PC-3 (cell line): Measurements from ENCODE around the gene TMEM35A. TPM values are rescaled to one million over a fixed set of nuclear protein-coding genes. Genes with fewer than 3 reads are reported as not detected.

Source experiments
- ATAC-seq: fragments of 200-7000 bp; cut with Tn5 transposase; 2 replicates; pipeline ENCODE4 v1.9.1; 2020; ENCODE audit warnings: mild to moderate bottlenecking, moderate library complexity
- BruUV-seq: library from RNA; stranded (reverse); fragments of 400-500 nt; replicated peaks from 2 replicates; lab custom pipeline; 2021; lab: Mats Ljungman, UMichigan
- CTCF ChIA-PET: fragments of 300-600 bp; sonication (Branson Sonifier 250); formaldehyde crosslinking; loops from one replicate; lab custom pipeline; 2022; ENCODE audit warnings: antibody characterized with exemption; lab: Charles Lee
- POLR2A ChIA-PET: fragments of 300-600 bp; sonication (Branson Sonifier 250); formaldehyde crosslinking; loops from one replicate; lab custom pipeline; 2022; ENCODE audit warnings: antibody characterized with exemption; ENCODE audit not compliant: unreplicated experiment; lab: Charles Lee
- DNase-seq: peaks from one replicate; pipeline ENCODE4 v3.0.0-alpha.2; 2015
- H2AFZ ChIP-seq: fragments of 300-600 bp; sonication (generic); 2 replicates; pipeline ENCODE4 v1.6.0; 2016; ENCODE audit warnings: antibody characterized with exemption, low read length
- H3F3A ChIP-seq: fragments of 300-600 bp; sonication (generic); one replicate; pipeline ENCODE4 v1.6.0; 2017; ENCODE audit warnings: antibody characterized with exemption, low read length, control low read depth, mild to moderate bottlenecking; ENCODE audit not compliant: unreplicated experiment
- H3K27ac ChIP-seq: fragments of 300-600 bp; sonication (generic); 2 replicates; pipeline ENCODE4 v1.5.1; 2016; ENCODE audit warnings: mild to moderate bottlenecking, low read length
- H3K27me3 ChIP-seq: fragments of 300-600 bp; sonication (generic); 2 replicates; pipeline ENCODE4 v1.6.1; 2016; ENCODE audit warnings: low read length, mixed read lengths
- H3K36me3 ChIP-seq: fragments of 300-600 bp; sonication (generic); 2 replicates; pipeline ENCODE4 v1.6.1; 2016; ENCODE audit warnings: low read depth, mixed run types, low read length, mixed read lengths
- H3K4me1 ChIP-seq: fragments of 300-600 bp; sonication (generic); 2 replicates; pipeline ENCODE4 v1.5.1; 2016; ENCODE audit warnings: low read length; ENCODE audit not compliant: insufficient read depth
- H3K4me2 ChIP-seq: fragments of 300-600 bp; sonication (generic); 2 replicates; pipeline ENCODE4 v1.6.0; 2016; ENCODE audit warnings: low read length
- H3K4me3 ChIP-seq: fragments of 300-600 bp; sonication (generic); 2 replicates; pipeline ENCODE4 v1.5.1; 2016; ENCODE audit warnings: mild to moderate bottlenecking, low read length, mixed read lengths
- H3K79me2 ChIP-seq: fragments of 300-600 bp; sonication (generic); 2 replicates; pipeline ENCODE4 v1.6.1; 2017; ENCODE audit warnings: low read length, mixed read lengths
- H3K9ac ChIP-seq: fragments of 300-600 bp; sonication (generic); 2 replicates; pipeline ENCODE4 v1.6.0; 2016; ENCODE audit warnings: mild to moderate bottlenecking, low read length
- H3K9me2 ChIP-seq: fragments of 300-600 bp; sonication (generic); replicated peaks from 2 replicates; pipeline ENCODE4 v1.6.1; 2016; ENCODE audit warnings: mixed run types, low read length, mixed read lengths
- H3K9me3 ChIP-seq: fragments of 300-600 bp; sonication (generic); 2 replicates; pipeline ENCODE4 v1.6.1; 2016; ENCODE audit warnings: low read length, mixed read lengths
- H4K20me1 ChIP-seq: fragments of 300-600 bp; sonication (generic); 2 replicates; pipeline ENCODE4 v1.6.1; 2016; ENCODE audit warnings: low read length, mixed read lengths
- CTCF ChIP-seq: fragments of 300-600 bp; sonication (generic); conservative IDR thresholded peaks from 2 replicates; pipeline ENCODE4 v1.5.1; 2017; ENCODE audit warnings: antibody characterized with exemption, low read depth, mild to moderate bottlenecking, low read length
- EZH2 ChIP-seq: fragments of 300-600 bp; sonication (generic); IDR thresholded peaks from one replicate; pipeline ENCODE4 v1.6.1; 2017; ENCODE audit warnings: antibody characterized with exemption, mild to moderate bottlenecking, low read length; ENCODE audit not compliant: unreplicated experiment
- EZH2phosphoT487 ChIP-seq: fragments of 300-600 bp; sonication (generic); IDR thresholded peaks from 2 replicates; pipeline ENCODE4 v1.6.1; 2018; ENCODE audit warnings: mild to moderate bottlenecking, antibody characterized with exemption, low read length, borderline replicate concordance
- intact Hi-C: fragments of 100-400 bp; cut with micrococcal nuclease; formaldehyde crosslinking; loops from 2 replicates; pipeline ENCODE4 v1.9.0; 2023
- total RNA-seq: library from RNA; depleted of rRNA; stranded (reverse); fragments of >200 nt; gene quantifications from 2 replicates; pipeline ENCODE4 v1.2.3, GENCODE V29; 2014

Gene TMEM35A
- total RNA-seq, 1 experiment from 2014 or later, result not detected

- CTCF ChIA-PET, result no interaction called here
- no TSS peak for BruUV-seq
Measured at GRCh38 chrX:101097546-101098453, 19.1 kb downstream of the TMEM35A start, which contains the start of gene CENPI. CENPI (plus strand) TSS chrX:101098204; CDS start chrX:101101071, 2,867 bp downstream.

GRCh38 chrX:101108284-101108683 is 29.6 kb downstream of the TMEM35A start:
- H3K9ac ChIP-seq, result no peak overlapping the region
- H3K9me3 ChIP-seq, result no peaks in the 10 kb centered on the region
- POLR2A ChIA-PET, result no interaction called here
- H3K4me1 ChIP-seq, result no peaks in the 10 kb centered on the region
- no peak overlapping the region for H3K4me3 ChIP-seq
- no peaks in the 10 kb centered on the region for H3F3A ChIP-seq
- ATAC-seq (no peak), DNase-seq (no peak)
- TF ChIP-seq CTCF, result no peak
- no peak for TF ChIP-seq EZH2phosphoT487
- no peak for TF ChIP-seq EZH2
- no TSS peak for BruUV-seq
- H3K27ac ChIP-seq, result no peak overlapping the region
- no peaks in the 10 kb centered on the region for H3K9me2 ChIP-seq
- intact Hi-C loops, result no loop called here
- H2AFZ ChIP-seq, result no peak overlapping the region
- CTCF ChIA-PET, result no interaction called here
- no peaks in the 10 kb centered on the region for H3K79me2 ChIP-seq
- no peaks in the 10 kb centered on the region for H4K20me1 ChIP-seq
- H3K4me2 ChIP-seq, result no peak overlapping the region
- H3K27me3 ChIP-seq, result no peaks in the 10 kb centered on the region
- peaks cover 3% of the 10 kb centered on the region; the same call in 1 of the 2 replicates for H3K36me3 ChIP-seq

More at GRCh38 chrX:101097546-101098453, 19.1 kb downstream of the TMEM35A start, which contains the start of gene CENPI:
- POLR2A ChIA-PET, result interaction anchor here (0.6 to 0.7 kb wide), 2 partner anchors 8 to 48 kb away, joined by 3 to 17 read pairs; no protein-coding TSS in a partner anchor
- Histone ChIP-seq H3K9me2 (no peaks in the 10 kb centered on the region), H3K27me3 (no peaks in the 10 kb centered on the region), H2AFZ (peak within 1 kb of the TSS; percentile 98), H3K9me3 (no peaks in the 10 kb centered on the region), H3K79me2 (peaks cover 36% of the 10 kb centered on the region), H3K36me3 (peaks cover 3% of the 10 kb centered on the region; the same call in 1 of the 2 replicates), H3K27ac (no peak within 1 kb of the TSS; the same call in 1 of the 2 replicates), H3K4me3 (peak within 1 kb of the TSS; percentile 90), H3K9ac (peak within 1 kb of the TSS; percentile 75), H3K4me2 (peak within 1 kb of the TSS; percentile 97), H4K20me1 (no peaks in the 10 kb centered on the region), H3K4me1 (peaks cover 27% of the 10 kb centered on the region), H3F3A (no peaks in the 10 kb centered on the region)
- ATAC-seq (peak; percentile 97), DNase-seq (peak; percentile 96)
- intact Hi-C loops, result loop anchor here (2.0 kb wide), 1 partner anchor 45 kb away; the partner anchor contains the start of gene TRMT2B
- TF ChIP-seq EZH2phosphoT487, result no peak
- TF ChIP-seq EZH2, result no peak
- no peak for TF ChIP-seq CTCF
